NCI-H146 (cell line): ENCODE data around the gene MPI.
A peak's percentile ranks its signal among the peaks of the same experiment; 100 is the strongest.
"Not testable (repeated sequence)": the region's sequence is repeated elsewhere in the genome, so short reads cannot be mapped to it uniquely, and the experiment has no call there.

Experiments
- DNase-seq: peaks from one replicate; lab custom pipeline; 2025; lab: John Stamatoyannopoulos, UW

Gene MPI

GRCh38 chr15:74892931-74893330 lies 3.1 kb downstream of the MPI start:
- no peak for DNase-seq

DNA sequence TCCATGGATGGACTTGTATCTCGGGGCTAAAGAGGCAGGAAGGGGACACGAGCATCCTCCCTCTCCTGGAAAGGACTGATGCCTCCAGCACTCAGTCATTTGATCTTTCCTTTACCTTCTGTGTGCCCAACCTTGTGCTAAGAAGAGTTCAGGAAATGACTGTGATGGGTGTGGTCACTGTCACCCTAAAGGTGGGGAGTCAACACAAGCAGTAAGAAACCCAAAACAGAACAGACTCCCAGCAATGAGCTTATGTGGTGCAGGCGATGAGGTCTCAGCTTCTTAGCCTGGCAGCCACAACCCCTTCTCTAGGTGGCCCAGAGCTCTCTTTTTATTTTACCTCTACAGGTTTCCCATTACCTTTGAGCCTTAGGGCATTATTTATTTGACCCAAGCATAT lies 3.8 kb downstream of the MPI start:
- DNase-seq, result no peak

- DNase-seq, result not testable (repeated sequence)
These were observed 4.5 kb downstream of the MPI start for GRCh38 chr15:74894383-74894782.

DNA sequence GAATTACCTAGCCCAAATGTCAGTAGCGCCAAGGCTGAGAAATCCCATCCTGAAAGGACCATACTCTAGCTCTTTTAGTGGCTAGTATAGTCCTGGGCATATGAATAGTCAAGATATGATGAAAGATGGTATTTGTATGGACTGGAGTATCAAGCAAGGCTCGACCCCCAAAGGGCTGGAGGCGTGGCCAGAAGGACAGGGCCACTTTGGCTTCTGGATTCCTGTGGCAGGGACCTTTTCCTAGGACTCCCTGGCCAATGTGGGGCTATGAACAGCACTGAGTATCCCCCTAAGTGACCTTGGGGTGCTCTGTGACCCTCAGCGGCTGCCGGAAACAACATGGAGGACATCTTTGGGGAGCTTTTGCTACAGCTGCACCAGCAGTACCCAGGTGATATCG lies 6.0 kb downstream of the MPI start:
- no peak for DNase-seq

- DNase-seq, result no peak
These were observed 6.5 kb downstream of the MPI start for GRCh38 chr15:74896316-74896715.

DNA sequence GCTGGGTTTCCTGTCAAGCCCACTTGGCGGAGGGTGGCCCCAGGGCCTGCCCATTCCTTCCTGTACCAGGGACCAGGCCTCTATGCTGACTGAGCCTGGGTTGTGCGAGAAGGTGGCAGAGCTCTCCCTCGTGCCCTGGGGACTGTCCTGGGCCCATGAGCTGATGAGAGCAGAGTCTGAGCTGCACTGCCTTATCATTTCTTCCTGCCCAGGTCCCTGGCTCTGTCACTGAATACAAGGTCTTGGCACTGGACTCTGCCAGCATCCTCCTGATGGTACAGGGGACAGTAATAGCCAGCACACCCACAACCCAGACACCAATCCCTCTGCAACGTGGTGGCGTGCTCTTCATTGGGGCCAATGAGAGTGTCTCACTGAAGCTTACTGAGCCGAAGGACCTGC lies 7.5 kb downstream of the MPI start:
- no peak for DNase-seq

GRCh38 chr15:74901612-74902063 lies 11.8 kb downstream of the MPI start:
- DNase-seq, result peak; percentile 3

DNA sequence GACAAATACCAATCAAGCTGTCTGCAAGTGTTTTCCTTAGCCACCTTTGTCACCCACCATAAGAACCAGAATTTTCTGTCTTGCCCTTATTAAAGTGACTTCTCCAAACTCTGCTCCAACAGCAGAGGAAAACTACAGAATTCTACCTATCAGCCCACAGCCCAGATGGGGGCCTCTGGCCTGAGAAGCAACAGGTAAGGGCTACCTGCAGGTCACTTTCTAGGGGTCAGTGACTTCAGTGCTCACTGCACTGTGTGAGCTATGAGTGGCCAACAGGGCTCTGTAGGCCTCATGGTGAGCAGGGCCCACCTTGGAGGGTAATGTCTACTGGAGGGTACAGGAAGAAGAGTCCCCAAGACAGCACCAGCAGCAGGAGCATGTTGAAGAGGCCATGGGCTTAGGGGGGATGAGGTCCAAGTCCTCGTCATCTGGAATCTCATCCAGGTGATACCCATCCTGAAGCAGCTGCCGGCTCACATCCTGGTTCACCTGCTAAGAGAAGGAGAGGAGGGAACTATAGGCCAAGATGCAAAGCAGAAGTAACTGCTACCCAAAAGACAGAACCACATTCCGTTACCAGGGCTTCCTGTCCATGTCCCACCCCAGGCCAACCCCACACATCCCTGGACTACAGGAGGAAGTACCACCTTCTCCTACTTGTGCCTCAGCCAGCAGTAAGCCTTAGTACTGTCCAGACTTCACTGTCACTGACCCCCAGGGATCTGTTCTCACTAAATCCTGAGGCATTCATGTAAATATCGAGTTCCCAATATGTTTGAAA lies 12.6 kb downstream of the MPI start:
- DNase-seq, result no peak

GRCh38 chr15:74903676-74904075 lies 13.8 kb downstream of the MPI start:
- DNase-seq, result no peak

DNA sequence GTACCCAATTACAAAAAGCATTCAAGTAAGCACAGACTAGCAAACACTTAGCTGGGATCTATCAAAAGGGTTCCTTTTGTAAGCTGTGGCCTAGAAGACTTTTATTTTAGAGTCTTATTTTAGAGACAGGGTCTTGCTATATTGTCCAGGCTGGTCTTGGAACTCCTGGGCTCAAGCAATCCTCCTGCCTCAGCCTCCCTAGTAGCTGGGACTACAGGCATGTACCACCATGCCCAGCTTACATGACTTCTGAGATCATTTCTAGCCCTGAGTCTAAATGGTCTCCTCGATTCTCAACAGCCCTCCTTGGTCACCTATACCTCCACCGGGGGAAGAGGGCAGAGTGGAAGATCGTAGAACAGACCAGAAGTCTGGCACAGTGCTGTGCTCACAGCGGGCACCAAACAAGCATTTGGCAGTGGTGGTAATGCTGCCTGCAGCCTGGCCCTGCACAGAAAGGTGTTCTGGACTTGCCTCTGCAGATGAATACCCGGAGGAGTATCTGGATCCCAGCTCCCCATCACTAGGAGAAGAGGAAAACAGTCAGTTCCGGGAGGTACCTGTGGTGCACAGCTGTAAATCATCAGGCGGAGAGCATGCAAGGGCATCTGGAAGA lies 14.5 kb downstream of the MPI start:
- no peak for DNase-seq

GRCh38 chr15:74906067-74906449 lies 16.2 kb downstream of the MPI start:
- DNase-seq, result no peak

DNA sequence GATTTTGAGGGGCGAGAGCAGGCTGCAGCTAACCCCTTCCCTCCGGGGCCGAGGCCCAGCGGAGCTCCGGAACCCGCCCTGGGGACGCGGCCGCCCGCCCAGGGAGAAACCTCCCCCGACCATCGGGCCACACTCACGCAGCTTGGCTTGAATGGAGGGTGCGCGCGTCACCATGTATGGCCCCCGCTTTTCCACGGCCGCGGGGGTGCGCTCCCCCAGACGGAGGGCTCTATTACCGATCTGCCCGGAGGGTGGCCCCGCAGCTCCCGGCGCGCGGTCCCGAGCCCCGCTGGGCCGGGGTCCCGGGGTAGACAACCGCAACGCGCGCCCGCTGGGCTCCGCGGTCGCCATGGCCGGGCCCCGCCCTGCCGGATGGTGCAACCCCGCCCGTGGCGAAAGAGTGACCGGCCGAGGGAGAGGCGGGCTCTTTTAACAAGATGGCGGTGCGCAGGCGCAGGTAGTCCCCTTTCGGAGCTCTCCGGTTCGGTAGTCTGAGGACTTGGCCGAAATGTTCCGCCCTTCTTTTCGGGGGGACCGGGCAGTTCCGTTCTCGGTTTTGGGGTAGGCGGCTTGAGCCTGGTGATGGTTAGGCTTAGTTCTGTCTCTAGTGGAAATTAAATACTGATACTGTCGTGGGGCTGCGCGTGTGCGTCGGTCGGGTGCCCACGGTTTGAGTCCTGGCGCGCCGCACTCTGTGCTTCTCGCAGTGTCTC lies 16.8 kb downstream of the MPI start, which contains the start of gene FAM219B:
Gene FAM219B, minus strand, starts transcription at position 402 of the 713 bp plus-strand sequence. Its CDS starts 51 bp downstream, at position 351.
- peak; percentile 79 for DNase-seq

GRCh38 chr15:74907163-74907870 lies 17.5 kb downstream of the MPI start:
- no peak for DNase-seq

DNA sequence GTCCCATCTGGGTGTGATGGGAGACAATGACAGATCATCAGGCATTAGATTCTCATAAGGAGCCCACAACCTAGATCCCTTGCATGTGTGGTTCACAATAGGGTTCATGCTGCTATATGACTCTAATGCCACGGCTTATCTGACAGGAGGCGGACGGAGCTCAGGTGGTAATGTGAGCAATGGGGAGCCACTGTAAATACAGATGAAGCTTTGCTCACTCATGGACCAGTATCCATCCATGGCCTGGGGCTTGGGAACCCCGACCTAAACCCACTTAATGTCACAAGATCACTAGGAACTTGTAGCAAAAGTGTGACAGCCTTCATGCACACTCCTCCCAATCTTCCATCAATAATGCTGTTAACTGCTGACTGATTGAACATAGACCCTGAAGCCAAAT lies 18.8 kb downstream of the MPI start:
- DNase-seq, result no peak

- no peak for DNase-seq
These were observed 23.2 kb downstream of the MPI start for GRCh38 chr15:74913041-74913440.

GRCh38 chr15:74913799-74914198 lies 24.0 kb downstream of the MPI start:
- DNase-seq, result not testable (repeated sequence)

DNA sequence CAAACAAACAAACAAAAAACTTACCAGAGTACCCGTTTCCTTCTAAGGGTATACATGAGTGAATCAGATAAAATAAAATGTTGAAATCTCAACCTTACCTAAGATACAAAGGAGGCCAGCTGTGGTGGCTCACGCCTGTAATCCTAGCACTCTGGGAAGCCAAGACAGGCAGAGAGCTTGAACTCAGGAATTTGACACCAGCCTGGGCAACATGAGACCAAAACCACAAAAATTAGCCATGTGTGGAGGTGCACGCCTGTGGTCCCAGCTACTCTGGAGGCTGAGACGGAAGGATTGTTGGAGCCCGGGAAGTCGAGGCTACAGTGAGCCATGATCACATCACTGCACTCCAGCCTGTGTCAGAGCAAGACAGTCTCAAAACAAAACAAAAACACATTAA lies 27.8 kb downstream of the MPI start:
- DNase-seq, result no peak

DNA sequence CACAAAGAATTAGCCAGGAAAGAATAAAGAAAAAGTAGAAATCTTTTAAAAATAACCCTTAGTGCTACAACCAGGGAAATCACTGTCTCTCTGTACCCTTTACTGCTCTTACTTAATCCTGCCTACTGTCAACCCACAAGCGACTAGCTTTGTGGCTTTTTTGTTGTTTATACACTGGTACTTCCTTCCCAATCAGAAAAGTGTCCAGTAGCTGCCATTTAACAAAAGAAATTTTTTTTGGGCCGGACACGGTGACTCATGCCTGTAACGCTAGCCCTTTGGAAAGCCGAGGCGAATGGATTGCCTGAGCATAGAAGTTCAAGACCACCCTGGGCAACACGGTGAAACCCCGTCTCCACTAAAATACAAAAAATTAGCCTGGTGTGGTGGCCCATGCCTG lies 30.6 kb downstream of the MPI start:
- no peak for DNase-seq

- no peak for DNase-seq
These were observed 34.7 kb downstream of the MPI start for GRCh38 chr15:74924525-74924924.

DNA sequence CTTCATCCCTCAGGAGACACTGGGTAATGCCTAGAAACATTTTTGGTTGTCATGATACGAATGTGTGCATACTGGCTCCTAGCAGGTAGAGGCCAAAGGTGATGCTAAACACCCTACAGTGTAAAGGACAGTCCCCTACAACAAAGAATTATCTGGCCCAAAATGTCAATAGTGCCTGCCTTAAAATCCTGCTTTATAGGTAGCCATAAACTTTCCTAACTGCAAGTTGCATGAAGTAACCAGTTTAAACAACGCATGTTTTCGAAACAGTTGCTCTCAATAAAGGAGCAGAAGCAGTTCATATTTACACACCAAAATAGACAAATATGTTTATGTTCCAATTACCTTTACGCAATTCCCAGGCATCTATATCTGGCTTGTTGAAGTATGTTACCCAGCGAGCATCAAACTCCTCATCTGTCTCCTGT lies 38.9 kb downstream of the MPI start:
- no peak for DNase-seq

- no peak for DNase-seq
These were observed 43.7 kb downstream of the MPI start for GRCh38 chr15:74933573-74933972.

DNA sequence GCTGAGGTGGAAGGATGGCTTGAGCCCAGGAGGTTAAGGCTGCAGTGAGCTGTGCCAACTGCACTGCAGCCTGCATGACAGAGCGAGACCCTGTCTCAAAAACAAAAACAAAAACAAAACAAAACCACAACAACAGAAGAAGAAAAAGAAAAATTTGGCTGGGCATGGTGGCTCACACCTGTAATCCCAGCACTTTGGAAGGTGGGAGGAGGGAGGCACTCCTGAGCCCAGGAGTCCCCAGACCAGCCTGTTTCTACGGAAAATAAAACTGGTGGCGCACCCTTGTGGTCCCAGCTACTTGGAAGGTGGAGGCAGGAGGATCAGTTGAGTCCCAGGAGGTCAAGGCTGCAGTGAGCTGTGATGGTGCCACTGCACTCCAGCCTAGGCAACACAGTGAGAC lies 45.4 kb downstream of the MPI start:
- DNase-seq, result not testable (repeated sequence)
